Putamen (tissue), 1 donor: ENCODE data around the gene PIGB.
"Not testable (repeated sequence)": the region's sequence is repeated elsewhere in the genome, so short reads cannot be mapped to it uniquely, and the experiment has no call there.

Experiments
- DNase-seq: peaks from one replicate; pipeline ENCODE4 v3.0.0-alpha.2; 2016; ENCODE audit warnings: low spot score

PIGB gene

GRCh38 chr15:55383687-55384086, 64.7 kb downstream of the PIGB start:
- DNase-seq: no peak

GRCh38 chr15:55387027-55387426, 68.0 kb downstream of the PIGB start:
- DNase-seq: no peak

GRCh38 chr15:55389264-55389607, 70.2 kb downstream of the PIGB start:
- DNase-seq: no peak

DNA sequence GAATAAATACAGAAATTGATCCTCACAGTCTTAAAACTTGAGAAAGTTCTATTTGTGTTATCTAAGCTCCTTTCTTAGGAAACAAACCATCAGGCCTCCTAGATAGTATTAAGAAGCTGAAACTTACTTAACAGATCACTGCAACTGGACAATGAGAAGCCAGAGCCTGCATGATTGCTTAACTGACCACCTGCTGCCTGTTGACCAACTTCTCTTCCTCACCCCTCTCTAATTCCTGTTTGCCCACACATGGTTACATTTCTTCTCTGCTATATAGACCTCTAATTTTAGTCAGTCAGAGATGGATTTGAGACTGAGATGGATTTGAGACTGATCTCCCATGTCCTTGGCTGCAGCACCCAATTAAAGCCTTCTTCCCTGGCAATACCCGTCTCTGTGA, 75.7 kb downstream of the PIGB start:
- DNase-seq: no peak

DNA sequence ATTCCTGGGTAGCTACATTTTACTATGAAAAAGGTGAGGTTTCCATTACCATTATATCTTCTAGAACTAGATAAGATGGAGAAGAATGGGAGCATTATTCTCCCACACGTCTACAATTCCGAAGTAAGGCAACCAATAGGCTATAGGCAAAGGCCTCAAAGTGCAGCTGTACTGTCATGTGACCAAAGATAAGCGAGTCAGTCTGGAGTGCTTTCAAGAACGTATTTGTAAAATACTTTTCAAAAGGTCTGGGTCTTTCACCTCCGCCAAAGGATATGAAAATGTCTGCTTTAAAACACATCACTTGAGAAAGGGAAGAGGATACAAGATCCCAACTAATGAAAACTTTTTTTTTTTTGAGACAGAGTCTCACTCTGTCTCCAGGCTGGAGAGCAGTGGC, 79.2 kb downstream of the PIGB start:
- no peak for DNase-seq

DNA sequence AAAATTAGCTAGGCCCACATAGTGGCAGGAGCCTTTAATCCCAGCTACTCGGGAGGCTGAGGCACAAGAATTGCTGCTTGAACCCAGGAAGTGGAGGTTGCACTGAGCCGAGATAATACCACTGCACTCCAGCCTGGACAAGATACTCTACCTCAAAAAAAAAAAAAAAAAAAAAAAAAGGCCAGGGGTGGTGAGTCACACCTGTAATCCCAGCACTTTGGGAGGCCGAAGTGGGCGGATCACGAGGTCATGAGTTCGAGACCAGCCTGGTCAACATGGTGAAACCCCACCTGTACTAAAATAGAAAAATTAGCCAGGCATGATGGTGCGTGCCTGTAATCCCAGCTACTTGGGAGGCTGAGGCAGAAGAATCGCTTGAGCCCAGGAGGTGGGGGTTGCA, 81.0 kb downstream of the PIGB start:
- not testable (repeated sequence) for DNase-seq

DNA sequence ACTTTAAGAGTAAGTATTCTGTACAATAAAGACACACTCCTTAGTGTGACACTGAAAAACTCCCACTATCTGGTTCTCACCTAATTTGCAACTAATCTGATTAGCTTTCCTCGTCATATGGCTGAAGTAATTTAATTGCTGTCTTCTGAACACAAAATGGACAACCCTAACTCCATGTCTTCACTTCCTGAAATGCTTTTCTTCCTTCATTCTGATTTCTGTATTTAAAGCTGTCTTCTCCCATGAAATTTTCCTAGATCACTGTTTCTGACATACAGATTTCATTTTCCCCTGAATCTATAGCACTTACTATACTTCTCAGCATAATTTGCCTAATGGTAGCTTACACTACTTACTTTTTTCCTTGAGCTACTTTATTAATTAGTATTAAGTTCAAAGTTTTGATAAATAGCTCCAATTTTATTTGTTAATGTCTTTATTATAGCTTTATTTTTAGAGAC, 82.8 kb downstream of the PIGB start:
- DNase-seq: no peak

- no peak for DNase-seq
Measured at GRCh38 chr15:55402707-55403106, 83.7 kb downstream of the PIGB start.

- no peak for DNase-seq
Measured at GRCh38 chr15:55403531-55403930, 84.5 kb downstream of the PIGB start.
